IPS-NIHi7 (cell line): ENCODE results near the gene TRPT1.

Experiments
- DNase-seq: peaks from one replicate; pipeline ENCODE4 v3.0.0; 2012; ENCODE audit warnings: mixed read lengths; ENCODE audit errors: extremely low spot score

TRPT1 gene

GRCh38 chr11:64230171-64230984 is 4.4 kb upstream of the TRPT1 start, which contains the start of gene DNAJC4:
TSS of gene DNAJC4 (plus strand) at chr11:64230548. CDS start at chr11:64230855, 307 bp downstream.
- peak; percentile 90 for DNase-seq

- DNase-seq = no peak
Measured at GRCh38 chr11:64229744-64230170, 3.8 kb upstream of the TRPT1 start.

- DNase-seq = no peak
Measured at GRCh38 chr11:64229090-64229743, 3.2 kb upstream of the TRPT1 start.

GRCh38 chr11:64227405-64227956 is 1.5 kb upstream of the TRPT1 start:
- no peak for DNase-seq

GRCh38 chr11:64226507-64227051 is 593 bp upstream of the TRPT1 start:
- DNase-seq = no peak

GRCh38 chr11:64224891-64225607 is 937 bp downstream of the TRPT1 start:
- DNase-seq = no peak

- DNase-seq = no peak
Measured at GRCh38 chr11:64224151-64224890, 1.7 kb downstream of the TRPT1 start.

- no peak for DNase-seq
Measured at GRCh38 chr11:64223001-64223651, 2.9 kb downstream of the TRPT1 start.

GRCh38 chr11:64222651-64223000 is 3.4 kb downstream of the TRPT1 start:
- DNase-seq = no peak

GRCh38 chr11:64220798-64221197 is 5.2 kb downstream of the TRPT1 start:
- DNase-seq = no peak

- no peak for DNase-seq
Measured at GRCh38 chr11:64220271-64220670, 5.7 kb downstream of the TRPT1 start.

- no peak for DNase-seq
Measured at GRCh38 chr11:64219755-64220154, 6.2 kb downstream of the TRPT1 start.

GRCh38 chr11:64219354-64219684 is 6.7 kb downstream of the TRPT1 start:
- DNase-seq = no peak

GRCh38 chr11:64218628-64219353 is 7.2 kb downstream of the TRPT1 start:
- no peak for DNase-seq

- DNase-seq = no peak
Measured at GRCh38 chr11:64216879-64217278, 9.1 kb downstream of the TRPT1 start.

GRCh38 chr11:64211181-64211872 is 14.7 kb downstream of the TRPT1 start:
- DNase-seq = no peak

- DNase-seq = no peak
Measured at GRCh38 chr11:64210301-64211020, 15.5 kb downstream of the TRPT1 start.

GRCh38 chr11:64209563-64209843 is 16.5 kb downstream of the TRPT1 start:
- DNase-seq = no peak
